Tibial artery (tissue), 4 donors: ENCODE data around the gene NIPSNAP2.
"Not testable (repeated sequence)": the region's sequence is repeated elsewhere in the genome, so short reads cannot be mapped to it uniquely, and the experiment has no call there.

ENCODE experiments used
- DNase-seq, 2 donors: peaks; one replicate each; pipeline ENCODE4 v3.0.0-alpha.2; 2019
- H3K27ac ChIP-seq, 2 donors: fragments of 200-600 bp; sonication (generic) in 1 of 2; 1 replicate in 1 of 2; 2 replicates in 1 of 2; pipeline ENCODE4 v1.5.1; 2018 to 2019; ENCODE audit warnings: mild to moderate bottlenecking in 1 of 2
- H3K27me3 ChIP-seq, 2 donors: fragments of 200-600 bp; sonication (generic) in 1 of 2; one replicate each; pipeline versions ENCODE4 v1.5.1 to v1.6.0; 2016 to 2019
- H3K36me3 ChIP-seq, 3 donors: fragments of 200-600 bp; sonication (generic) in 2 of 3; one replicate each; pipeline ENCODE4 v1.5.1; 2016 to 2019; ENCODE audit warnings: mild to moderate bottlenecking in 2 of 3
- H3K4me1 ChIP-seq, 4 donors: fragments of 200-600 bp; sonication (generic) in 2 of 4; 1 replicate in 3 of 4; 2 replicates in 1 of 4; pipeline ENCODE4 v1.5.1; 2016 to 2019
- H3K4me3 ChIP-seq, 2 donors: fragments of 200-600 bp; sonication (generic) in 1 of 2; 1 replicate in 1 of 2; 2 replicates in 1 of 2; pipeline ENCODE4 v1.5.1; 2018 to 2019; ENCODE audit warnings: mild to moderate bottlenecking in 2 of 2
- H3K9me3 ChIP-seq, 3 donors: fragments of 200-600 bp; sonication (generic) in 1 of 3; one replicate each; pipeline ENCODE4 v1.5.1; 2016 to 2019
- intact Hi-C: fragments of 100-400 bp; cut with DNase I; formaldehyde crosslinking; loops from one replicate; pipeline ENCODE4 v1.15.0; 2023; ENCODE audit warnings: low total_unique reads
- TF ChIP-seq, protein P1 (sequence below), 2 experiments: fragments of 200-600 bp in 1 of 2; fragments of 450-650 bp in 1 of 2; IDR thresholded peaks; one replicate each; pipeline ENCODE4 v1.5.1; 2017 to 2019; ENCODE audit warnings: antibody characterized with exemption in 2 of 2, mild to moderate bottlenecking in 1 of 2, moderate library complexity in 1 of 2

Gene NIPSNAP2

DNA sequence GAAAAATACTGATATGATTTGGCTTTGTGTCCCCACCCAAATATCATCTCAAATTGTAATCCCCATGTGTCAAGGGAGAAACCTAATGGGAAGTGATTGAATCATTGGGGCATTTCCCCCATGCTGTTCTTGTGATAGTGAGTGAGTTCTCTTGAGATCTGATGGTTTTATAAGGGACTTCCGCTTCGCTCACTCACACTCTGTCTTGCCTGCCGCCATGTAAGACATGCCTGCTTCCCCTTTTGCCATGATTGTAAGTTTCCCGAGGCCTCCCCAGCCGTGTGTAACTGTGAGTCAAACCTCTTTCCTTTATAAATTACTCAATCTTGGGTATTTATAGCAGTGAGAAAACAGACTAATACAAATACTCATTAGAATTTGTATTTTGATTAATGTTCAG is 17.8 kb upstream of the NIPSNAP2 start:
- peaks cover 0 to 7% (median 0%) of the 10 kb centered on the region in 3 donors for H3K9me3 ChIP-seq
- no peaks in the 10 kb centered on the region for H3K27me3 ChIP-seq
- H3K27ac ChIP-seq: no peak overlapping the region
- no peaks in the 10 kb centered on the region for H3K4me1 ChIP-seq
- H3K36me3 ChIP-seq: peaks cover 0 to 4% (median 0%) of the 10 kb centered on the region in 3 donors
- TF ChIP-seq, protein P1, sequence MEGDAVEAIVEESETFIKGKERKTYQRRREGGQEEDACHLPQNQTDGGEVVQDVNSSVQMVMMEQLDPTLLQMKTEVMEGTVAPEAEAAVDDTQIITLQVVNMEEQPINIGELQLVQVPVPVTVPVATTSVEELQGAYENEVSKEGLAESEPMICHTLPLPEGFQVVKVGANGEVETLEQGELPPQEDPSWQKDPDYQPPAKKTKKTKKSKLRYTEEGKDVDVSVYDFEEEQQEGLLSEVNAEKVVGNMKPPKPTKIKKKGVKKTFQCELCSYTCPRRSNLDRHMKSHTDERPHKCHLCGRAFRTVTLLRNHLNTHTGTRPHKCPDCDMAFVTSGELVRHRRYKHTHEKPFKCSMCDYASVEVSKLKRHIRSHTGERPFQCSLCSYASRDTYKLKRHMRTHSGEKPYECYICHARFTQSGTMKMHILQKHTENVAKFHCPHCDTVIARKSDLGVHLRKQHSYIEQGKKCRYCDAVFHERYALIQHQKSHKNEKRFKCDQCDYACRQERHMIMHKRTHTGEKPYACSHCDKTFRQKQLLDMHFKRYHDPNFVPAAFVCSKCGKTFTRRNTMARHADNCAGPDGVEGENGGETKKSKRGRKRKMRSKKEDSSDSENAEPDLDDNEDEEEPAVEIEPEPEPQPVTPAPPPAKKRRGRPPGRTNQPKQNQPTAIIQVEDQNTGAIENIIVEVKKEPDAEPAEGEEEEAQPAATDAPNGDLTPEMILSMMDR (IDR thresholded peaks at IDR 0.05): no peak
- no peak for DNase-seq
- H3K4me3 ChIP-seq: no peak overlapping the region
- intact Hi-C loops: no loop called here

DNA sequence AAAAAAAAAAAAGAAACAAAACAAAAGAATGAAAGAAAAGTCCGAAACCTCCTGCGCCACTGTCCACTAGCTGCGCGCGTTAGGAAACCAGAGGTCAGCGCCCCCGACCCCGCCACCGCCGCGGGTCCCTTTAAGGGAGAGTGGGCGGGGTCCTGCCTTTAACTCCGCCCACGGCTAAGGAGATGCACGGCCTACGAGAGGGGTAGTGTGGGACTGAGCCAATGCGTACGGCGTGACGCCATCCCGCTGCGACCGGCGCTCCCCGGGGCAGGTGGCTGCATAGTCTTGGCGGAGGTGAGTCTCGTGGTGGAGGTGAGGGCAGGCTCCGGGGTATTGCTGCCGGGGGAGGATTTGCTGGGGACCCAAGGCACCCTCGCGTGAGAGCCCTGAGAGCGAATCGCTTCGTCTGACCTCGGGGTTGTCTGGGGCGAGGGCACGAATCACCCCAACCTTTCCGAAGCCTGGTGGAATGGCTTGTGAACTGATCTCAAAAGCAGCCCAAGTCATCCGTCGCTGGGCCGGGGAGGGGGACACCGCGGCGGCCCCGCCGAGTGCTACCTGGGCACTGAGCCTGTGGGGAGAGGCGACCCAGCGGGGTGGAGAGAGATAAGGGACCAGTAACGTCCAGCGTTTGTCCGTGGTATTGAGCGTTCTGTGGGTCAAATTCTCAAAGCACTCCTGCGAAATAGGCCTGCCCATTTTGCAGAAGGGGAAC is 12.6 kb upstream of the NIPSNAP2 start, which contains the start of gene MRPS17:
MRPS17 (plus strand) TSS at position 241 of the 715 bp plus-strand sequence. CDS start 1,319 bp downstream, outside the sequence.
- intact Hi-C loops: no loop called here
- H3K4me1 ChIP-seq: peaks cover 0 to 10% (median 7%) of the 10 kb centered on the region in 4 donors
- no peaks in the 10 kb centered on the region for H3K27me3 ChIP-seq
- DNase-seq: peak; percentile 86 to 93
- H3K4me3 ChIP-seq: peak within 1 kb of the TSS; percentile 71 to 95
- no peaks in the 10 kb centered on the region for H3K9me3 ChIP-seq
- peaks cover 0 to 23% (median 17%) of the 10 kb centered on the region in 3 donors for H3K36me3 ChIP-seq
- TF ChIP-seq, protein P1 (IDR thresholded peaks at IDR 0.05): peak in 1 of 2 experiments; percentile 13
- peak within 1 kb of the TSS; percentile 80 to 84 for H3K27ac ChIP-seq

DNA sequence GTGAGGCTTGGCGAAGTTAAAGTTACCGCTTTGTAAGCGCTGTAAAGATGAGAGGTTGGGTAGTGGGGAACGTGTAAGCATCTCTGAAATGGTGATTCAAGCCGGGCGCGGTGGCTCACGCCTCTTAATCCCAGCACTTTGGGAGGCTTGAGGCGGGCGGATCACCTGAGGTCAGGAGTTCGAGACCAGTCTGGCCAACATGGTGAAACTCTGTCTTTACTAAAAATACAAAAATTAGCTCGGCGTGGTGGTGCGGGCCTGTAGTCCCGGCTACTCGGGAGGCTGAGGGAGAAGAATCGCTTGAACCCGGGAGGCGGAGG is 12.1 kb upstream of the NIPSNAP2 start:
- H3K27me3 ChIP-seq, H3K9me3 ChIP-seq, DNase-seq, intact Hi-C loops, H3K4me1 ChIP-seq: not testable (repeated sequence)
- Histone ChIP-seq H3K4me3 (peak overlapping the region; percentile 71 to 95), H3K36me3 (peaks cover 0 to 23% (median 17%) of the 10 kb centered on the region in 3 donors), H3K27ac (peak overlapping the region; percentile 80 to 84)

- Histone ChIP-seq H3K9me3 (no peaks in the 10 kb centered on the region), H3K36me3 (peaks cover 0 to 23% (median 17%) of the 10 kb centered on the region in 3 donors), H3K27ac (no peak overlapping the region), H3K4me3 (no peak overlapping the region), H3K27me3 (no peaks in the 10 kb centered on the region), H3K4me1 (peaks cover 0 to 10% (median 7%) of the 10 kb centered on the region in 4 donors)
- intact Hi-C loops: no loop called here
- TF ChIP-seq, protein P1 (IDR thresholded peaks at IDR 0.05): no peak
- no peak for DNase-seq
Observed at GRCh38 chr7:55953707-55954475, 10.5 kb upstream of the NIPSNAP2 start.

GRCh38 chr7:55957190-55957589 is 7.2 kb upstream of the NIPSNAP2 start:
- intact Hi-C loops: no loop called here
- no peak overlapping the region for H3K4me3 ChIP-seq

More at GRCh38 chr7:55957190-55957589, 7.2 kb upstream of the NIPSNAP2 start:
- Histone ChIP-seq H3K27me3 (no peaks in the 10 kb centered on the region), H3K4me1 (peaks cover 0 to 9% (median 6%) of the 10 kb centered on the region in 4 donors), H3K27ac (no peak overlapping the region), H3K36me3 (peaks cover 0 to 23% (median 17%) of the 10 kb centered on the region in 3 donors), H3K9me3 (no peaks in the 10 kb centered on the region)
- no peak for DNase-seq
- TF ChIP-seq, protein P1 (IDR thresholded peaks at IDR 0.05): no peak
